ENCODE data around the gene GRAMD1B. TPM values are rescaled to one million over a fixed set of nuclear protein-coding genes. Genes with fewer than 3 reads are reported as not detected.

GRAMD1B gene
- total RNA-seq, 2 donors from 2014 or later: 2.1 to 5.7 TPM

DNA sequence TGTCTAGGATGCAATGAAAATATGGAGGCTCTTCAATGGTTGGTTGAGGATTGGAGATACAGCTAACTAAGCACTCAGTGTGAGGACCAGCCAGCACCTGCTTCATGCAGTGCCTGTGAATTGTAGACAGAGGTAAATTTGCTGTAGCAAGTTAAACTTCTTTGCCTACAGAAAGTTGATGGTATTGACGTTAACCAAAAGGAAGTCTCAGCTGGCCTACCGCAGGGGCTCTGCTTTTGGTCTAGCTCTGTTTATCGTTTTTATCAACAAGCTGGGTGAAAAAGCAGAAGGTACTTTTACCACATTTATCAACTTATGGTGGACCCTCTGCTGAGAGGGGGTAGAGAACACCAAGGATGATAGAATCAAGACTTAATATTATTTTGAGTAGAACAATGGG lies 51.6 kb downstream of the GRAMD1B start:
- Histone ChIP-seq H3K27ac (no peak overlapping the region), H3K36me3 (no peaks in the 10 kb centered on the region), H3K4me1 (ENCODE audit: control insufficient read depth in 1 of 2, low read depth in 2 of 2) (no peaks in the 10 kb centered on the region), H3K9me3 (no peaks in the 10 kb centered on the region), H3K27me3 (replicated peaks; ENCODE audit: insufficient read depth) (no peaks in the 10 kb centered on the region), H3K4me3 (no peak overlapping the region)
- no peak for TF ChIP-seq CTCF (IDR thresholded peaks at IDR 0.05)
- ATAC-seq (ENCODE audit: insufficient number of reproducible peaks, low FRiP score, low read depth) (no peak), DNase-seq (ENCODE audit: low spot score) (no peak)

DNA sequence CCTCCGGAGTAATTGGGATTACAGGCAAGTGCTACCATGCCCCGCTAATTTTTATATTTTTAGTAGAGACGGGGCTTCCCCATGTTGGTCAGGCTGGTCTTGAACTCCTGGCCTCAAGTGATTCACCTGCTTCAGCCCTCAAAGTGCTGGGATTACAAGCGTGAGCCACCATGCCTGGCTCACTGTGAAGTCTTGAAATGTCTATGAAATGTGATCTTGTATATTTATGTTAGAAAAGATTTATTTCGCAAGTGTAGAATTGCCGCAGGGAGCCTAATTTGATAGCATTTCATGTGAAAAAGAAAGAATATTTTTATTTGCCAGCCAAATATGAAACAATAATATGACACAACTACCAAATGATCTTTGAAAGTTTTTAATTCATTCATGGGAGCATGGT lies 52.1 kb downstream of the GRAMD1B start:
- ATAC-seq (ENCODE audit: insufficient number of reproducible peaks, low FRiP score, low read depth): no peak
- no peak for DNase-seq (ENCODE audit: low spot score)
- no peaks in the 10 kb centered on the region for H3K4me1 ChIP-seq (ENCODE audit: control insufficient read depth in 1 of 2, low read depth in 2 of 2)
- H3K9me3 ChIP-seq: no peaks in the 10 kb centered on the region
- no peaks in the 10 kb centered on the region for H3K27me3 ChIP-seq (replicated peaks; ENCODE audit: insufficient read depth)
- H3K4me3 ChIP-seq: no peak overlapping the region
- no peaks in the 10 kb centered on the region for H3K36me3 ChIP-seq
- no peak for TF ChIP-seq CTCF (IDR thresholded peaks at IDR 0.05)
- H3K27ac ChIP-seq: no peak overlapping the region

DNA sequence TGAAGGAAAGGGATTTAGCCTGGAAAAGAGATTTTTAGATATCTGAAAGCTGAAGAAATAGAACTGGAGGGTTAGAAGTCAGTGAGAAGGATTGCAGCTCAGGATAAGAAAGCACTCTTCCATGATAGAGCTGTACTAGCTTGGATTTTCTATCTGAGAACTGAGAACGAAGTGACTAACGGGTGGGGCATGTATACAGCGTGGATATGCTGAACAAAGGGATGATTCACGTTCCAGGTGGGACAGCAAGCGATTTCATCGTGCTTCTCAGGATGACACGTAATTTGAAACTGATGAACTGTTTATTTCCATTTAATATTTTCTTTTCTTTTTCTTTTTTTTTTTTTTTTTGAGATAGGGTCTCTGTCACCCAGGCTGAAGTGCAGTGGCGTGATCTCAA lies 53.0 kb downstream of the GRAMD1B start:
- Histone ChIP-seq H3K9me3 (no peaks in the 10 kb centered on the region), H3K27me3 (replicated peaks; ENCODE audit: insufficient read depth) (no peaks in the 10 kb centered on the region), H3K36me3 (no peaks in the 10 kb centered on the region), H3K4me3 (no peak overlapping the region), H3K4me1 (ENCODE audit: control insufficient read depth in 1 of 2, low read depth in 2 of 2) (no peaks in the 10 kb centered on the region), H3K27ac (no peak overlapping the region)
- TF ChIP-seq CTCF (IDR thresholded peaks at IDR 0.05): no peak
- ATAC-seq (ENCODE audit: insufficient number of reproducible peaks, low FRiP score, low read depth) (no peak), DNase-seq (ENCODE audit: low spot score) (no peak)

- H3K4me1 ChIP-seq (ENCODE audit: control insufficient read depth in 1 of 2, low read depth in 2 of 2): no peaks in the 10 kb centered on the region
- no peak for ATAC-seq (ENCODE audit: insufficient number of reproducible peaks, low FRiP score, low read depth)
- TF ChIP-seq CTCF (IDR thresholded peaks at IDR 0.05): no peak
Observed at GRCh38 chr11:123483466-123483865, 53.4 kb downstream of the GRAMD1B start.

DNA sequence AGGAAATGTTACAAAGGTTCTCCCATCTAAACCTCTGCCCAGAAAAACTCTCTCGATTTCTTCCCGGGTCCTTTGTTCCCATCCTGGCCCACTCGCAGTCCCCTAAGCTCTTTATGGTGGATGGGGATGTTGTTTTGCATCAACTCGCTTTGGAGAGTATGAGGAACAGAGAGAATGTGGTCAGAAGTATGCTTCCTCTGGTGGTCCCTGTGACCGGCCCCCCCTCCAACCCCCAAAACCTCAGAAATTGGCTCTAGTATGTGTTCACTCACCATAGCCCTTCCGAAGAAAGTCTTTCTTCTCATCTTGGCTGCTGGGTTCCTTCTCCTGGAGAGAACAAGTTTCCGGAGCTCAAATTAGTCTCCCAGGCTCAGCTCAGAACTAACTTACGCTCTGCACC lies 54.4 kb downstream of the GRAMD1B start:
- H3K27ac ChIP-seq: no peak overlapping the region
- no peaks in the 10 kb centered on the region for H3K9me3 ChIP-seq
- H3K27me3 ChIP-seq (replicated peaks; ENCODE audit: insufficient read depth): no peaks in the 10 kb centered on the region
- DNase-seq (ENCODE audit: low spot score): no peak
- H3K4me3 ChIP-seq: no peak overlapping the region
- no peaks in the 10 kb centered on the region for H3K36me3 ChIP-seq
- ATAC-seq (ENCODE audit: insufficient number of reproducible peaks, low FRiP score, low read depth): no peak
- no peaks in the 10 kb centered on the region for H3K4me1 ChIP-seq (ENCODE audit: control insufficient read depth in 1 of 2, low read depth in 2 of 2)
- TF ChIP-seq CTCF (IDR thresholded peaks at IDR 0.05): no peak

More at GRCh38 chr11:123483466-123483865, 53.4 kb downstream of the GRAMD1B start:
- DNase-seq (ENCODE audit: low spot score): no peak
- Histone ChIP-seq H3K9me3 (no peaks in the 10 kb centered on the region), H3K27me3 (replicated peaks; ENCODE audit: insufficient read depth) (no peaks in the 10 kb centered on the region), H3K4me3 (no peak overlapping the region), H3K36me3 (no peaks in the 10 kb centered on the region), H3K27ac (no peak overlapping the region)
